NCI-H2029 treated with DMSO at 0.1 percent for 48 hours (cell line): ENCODE data around the gene TEKT2.
A peak's percentile ranks its signal among the peaks of the same experiment; 100 is the strongest.

Experiments
- DNase-seq: peaks from one replicate; lab custom pipeline; 2025; lab: John Stamatoyannopoulos, UW

TEKT2 gene

GRCh38 chr1:36087233-36088123, 3.6 kb downstream of the TEKT2 start:
- DNase-seq, result no peak

DNA sequence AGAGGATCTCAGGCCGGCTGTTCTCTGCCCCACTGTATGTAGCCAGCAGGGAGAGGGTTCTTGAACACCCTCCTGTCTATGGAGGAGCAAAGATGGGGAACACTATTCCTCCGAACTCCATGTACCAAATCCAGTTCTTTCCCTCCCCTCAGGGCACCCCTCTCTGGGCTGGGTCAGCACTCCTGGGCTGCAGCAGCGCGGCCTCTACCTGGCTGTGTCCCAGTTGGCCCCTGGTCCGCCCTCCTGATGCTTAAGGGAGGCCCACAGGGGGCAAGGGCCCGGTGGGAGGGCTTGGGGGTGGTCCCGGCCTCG, 4.3 kb downstream of the TEKT2 start:
- no peak for DNase-seq

DNA sequence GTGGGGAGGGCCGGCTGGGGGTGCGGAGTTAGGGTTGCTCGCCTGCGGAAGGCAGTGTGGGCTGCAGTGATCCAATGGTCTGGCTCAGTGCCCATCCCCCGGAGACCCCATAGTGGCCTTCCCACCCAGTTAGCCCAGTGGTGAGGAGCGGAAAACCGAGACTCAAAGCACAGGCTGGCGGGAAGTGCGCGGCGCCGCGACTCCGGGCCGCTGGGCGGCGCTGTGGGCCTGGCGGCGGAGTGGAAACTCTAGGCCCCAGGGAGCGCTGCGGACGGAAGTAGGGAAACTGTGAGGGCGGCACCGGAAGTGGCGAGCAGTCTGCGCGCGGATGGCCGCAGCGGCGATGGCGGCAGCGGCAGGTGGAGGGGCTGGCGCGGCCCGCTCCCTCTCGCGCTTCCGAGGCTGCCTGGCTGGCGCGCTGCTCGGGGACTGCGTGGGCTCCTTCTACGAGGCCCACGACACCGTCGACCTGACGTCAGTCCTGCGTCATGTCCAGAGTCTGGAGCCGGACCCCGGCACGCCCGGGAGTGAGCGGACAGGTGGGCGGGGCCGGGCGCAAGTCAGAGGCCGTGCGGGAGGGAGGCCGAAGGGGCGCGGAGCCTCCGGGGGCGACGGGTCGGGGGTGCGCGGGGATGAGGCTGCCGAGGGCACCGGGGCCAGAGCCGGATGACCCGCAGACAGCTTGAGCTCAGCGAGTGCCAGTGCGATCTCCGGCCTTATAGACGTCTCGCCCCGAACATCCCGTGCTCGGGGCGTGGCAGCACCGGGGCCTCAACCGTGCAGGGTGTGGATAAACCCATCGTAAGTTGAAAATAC, 4.9 kb downstream of the TEKT2 start, which contains the start of gene ADPRS:
TSS of gene ADPRS (plus strand) at position 316 of the 816 bp plus-strand sequence. CDS start at position 329, 13 bp downstream.
- DNase-seq, result peak; percentile 50

GRCh38 chr1:36089393-36090121, 5.7 kb downstream of the TEKT2 start:
- no peak for DNase-seq

- DNase-seq, result no peak
These were observed 7.2 kb downstream of the TEKT2 start for GRCh38 chr1:36091141-36091540.

DNA sequence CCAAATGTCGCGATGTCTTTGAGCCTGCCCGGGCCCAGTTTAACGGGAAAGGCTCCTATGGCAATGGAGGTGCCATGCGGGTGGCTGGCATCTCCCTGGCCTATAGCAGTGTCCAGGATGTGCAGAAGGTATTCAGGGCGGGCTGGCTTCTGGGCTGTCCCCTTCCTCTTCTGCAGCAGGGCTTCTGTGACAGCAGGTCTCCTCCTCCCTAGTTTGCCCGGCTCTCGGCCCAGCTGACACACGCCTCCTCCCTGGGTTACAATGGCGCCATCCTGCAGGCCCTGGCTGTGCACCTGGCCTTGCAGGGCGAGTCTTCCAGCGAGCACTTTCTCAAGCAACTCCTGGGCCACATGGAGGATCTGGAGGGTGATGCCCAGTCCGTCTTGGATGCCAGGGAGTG, 7.8 kb downstream of the TEKT2 start:
- DNase-seq, result no peak

GRCh38 chr1:36092166-36092797, 8.4 kb downstream of the TEKT2 start:
- no peak for DNase-seq

DNA sequence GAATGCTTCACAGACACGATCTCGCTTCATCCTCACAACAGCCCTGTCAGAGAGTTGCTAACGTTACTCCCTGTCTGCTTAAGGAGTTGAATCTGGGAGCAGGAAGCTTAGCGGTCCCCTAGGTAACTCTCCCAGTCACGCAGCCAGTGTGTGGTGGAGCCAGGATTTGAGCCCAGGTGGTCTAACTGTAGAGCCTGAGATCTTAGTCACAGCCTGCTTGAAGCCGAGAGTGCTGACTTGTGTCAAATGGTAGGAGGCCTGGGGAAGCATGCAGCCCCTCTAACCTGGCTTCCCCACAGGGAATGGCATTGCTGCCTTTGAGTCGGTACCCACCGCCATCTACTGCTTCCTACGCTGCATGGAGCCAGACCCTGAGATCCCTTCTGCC, 8.9 kb downstream of the TEKT2 start:
- DNase-seq, result no peak

DNA sequence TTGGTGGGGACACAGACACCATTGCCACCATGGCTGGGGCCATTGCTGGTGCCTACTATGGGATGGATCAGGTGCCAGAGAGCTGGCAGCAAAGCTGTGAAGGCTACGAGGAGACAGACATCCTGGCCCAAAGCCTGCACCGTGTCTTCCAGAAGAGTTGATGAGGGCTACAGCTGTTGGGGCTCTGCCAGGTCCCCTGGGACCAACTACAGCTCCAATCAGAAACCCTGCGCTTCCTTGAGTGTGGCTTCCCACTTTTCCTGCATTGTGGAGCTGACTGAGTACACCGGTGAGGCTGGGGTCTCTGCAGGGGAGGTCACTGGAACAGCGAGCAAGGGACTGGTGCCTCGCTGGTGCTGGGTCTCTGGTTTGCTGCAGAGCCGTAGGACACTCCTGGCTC, 9.3 kb downstream of the TEKT2 start:
- no peak for DNase-seq

DNA sequence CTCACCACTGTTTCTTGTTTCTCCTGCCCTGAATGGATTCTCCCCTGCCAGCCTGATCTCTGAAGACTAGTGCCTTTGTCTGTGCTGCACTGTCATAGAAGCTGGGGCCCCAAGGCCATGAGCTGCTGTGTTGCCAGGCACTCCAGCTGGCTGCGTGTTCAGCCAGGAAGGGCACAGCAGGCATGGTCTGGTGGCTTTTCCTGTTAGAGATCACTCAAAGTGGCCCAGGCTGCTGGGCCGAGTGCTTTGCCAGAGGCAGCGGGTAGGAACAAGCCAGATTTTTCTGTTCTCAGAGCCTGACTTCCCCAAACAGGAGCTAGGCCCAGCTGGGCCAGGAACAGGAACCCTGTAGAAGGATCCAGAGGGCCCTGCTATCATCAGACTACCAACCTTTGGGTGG, 10.0 kb downstream of the TEKT2 start:
- DNase-seq, result no peak

DNA sequence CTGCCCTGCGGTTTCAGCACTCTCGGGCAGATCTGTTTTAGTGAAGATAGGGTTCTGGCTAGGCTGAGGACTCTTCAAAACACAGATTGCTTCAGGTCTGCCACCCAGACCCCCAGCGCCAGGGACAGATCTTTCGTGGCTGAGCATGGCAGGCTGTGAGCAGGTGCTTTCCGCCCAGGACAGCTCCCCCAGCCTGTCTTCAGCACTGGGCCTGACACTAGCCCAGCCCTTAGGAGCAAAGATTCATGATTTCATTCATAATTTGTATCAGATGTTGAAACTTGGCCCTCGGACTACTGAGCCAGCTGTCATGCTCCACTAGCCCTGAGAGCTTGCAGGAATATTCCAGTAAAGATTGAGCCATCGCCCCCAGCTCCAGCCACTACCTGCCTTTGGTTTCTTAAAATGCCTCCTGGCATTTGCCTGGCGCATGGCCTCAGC, 10.7 kb downstream of the TEKT2 start:
- no peak for DNase-seq

DNA sequence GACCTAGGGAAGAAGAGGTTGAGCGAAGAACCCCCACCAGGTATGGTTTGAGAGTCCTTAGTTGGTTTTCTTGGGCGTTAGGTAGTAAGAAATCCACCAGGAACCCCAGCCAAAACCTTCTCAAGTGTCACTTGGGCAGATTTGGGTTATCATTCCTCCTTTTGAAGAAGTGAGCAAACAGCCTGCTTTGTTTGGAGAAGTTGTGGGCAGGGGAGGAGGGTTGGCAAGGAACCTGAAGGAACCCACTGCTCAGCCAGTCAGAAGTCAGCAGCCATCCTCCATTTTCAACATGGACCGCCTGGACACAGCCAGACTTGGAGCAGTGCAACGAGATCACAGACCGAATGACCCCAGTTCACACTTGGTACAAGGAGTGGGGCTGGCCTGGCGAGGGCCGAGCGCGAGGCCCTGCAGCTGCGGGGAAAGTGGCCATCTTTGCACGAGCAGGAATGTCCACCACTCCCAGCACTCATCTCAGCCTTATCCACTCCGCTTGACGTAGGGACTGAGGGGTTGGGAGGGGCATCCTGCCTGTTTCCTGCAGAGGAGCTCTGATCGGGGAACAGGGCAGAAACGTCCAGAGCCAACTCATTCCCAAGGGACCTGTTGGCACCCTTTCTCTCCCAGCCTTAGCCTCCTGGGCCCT, 12.0 kb downstream of the TEKT2 start:
- no peak for DNase-seq

- no peak for DNase-seq
These were observed 12.9 kb downstream of the TEKT2 start for GRCh38 chr1:36096500-36097432.

DNA sequence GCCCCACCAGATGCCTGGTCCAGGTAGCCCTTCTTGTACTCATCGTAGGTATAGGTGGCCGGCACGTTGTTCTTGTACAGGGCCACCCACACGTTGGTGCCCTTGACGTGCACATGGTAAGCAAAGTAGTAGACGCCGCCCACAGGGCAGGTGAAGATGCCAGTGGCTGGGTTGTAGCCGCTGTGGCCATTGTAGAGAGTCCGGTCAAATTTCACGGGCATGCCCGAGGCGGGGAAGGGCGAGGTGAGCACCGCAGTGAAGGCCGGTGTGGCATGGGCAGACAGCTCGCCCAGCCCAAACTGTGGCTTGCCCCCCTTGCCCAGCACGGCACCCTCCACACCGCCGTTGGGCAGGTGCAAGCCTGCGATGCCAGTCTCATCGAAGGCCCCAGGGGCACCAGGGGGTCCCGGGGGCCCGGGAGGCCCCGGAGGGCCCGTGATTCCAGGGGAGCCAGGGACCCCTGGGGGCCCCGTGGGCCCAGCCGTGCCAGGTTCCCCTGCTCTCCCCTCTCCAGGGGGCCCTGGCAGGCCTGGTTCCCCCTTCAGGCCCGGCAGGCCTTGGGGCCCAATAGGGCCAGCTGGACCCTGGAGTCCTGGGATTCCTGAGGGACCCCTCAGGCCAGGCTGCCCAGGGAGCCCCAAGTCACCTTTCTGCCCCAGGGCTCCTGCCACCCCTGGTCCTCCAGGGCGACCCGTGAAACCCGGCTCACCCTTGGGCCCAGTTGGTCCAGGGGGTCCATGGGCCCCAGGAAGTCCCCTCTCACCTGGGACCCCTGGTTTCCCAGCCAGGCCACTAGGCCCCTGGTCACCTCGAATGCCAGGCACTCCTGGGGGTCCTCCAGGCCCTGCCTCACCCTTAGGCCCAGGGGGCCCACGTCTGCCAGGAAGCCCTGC, 14.0 kb downstream of the TEKT2 start:
- DNase-seq, result no peak

DNA sequence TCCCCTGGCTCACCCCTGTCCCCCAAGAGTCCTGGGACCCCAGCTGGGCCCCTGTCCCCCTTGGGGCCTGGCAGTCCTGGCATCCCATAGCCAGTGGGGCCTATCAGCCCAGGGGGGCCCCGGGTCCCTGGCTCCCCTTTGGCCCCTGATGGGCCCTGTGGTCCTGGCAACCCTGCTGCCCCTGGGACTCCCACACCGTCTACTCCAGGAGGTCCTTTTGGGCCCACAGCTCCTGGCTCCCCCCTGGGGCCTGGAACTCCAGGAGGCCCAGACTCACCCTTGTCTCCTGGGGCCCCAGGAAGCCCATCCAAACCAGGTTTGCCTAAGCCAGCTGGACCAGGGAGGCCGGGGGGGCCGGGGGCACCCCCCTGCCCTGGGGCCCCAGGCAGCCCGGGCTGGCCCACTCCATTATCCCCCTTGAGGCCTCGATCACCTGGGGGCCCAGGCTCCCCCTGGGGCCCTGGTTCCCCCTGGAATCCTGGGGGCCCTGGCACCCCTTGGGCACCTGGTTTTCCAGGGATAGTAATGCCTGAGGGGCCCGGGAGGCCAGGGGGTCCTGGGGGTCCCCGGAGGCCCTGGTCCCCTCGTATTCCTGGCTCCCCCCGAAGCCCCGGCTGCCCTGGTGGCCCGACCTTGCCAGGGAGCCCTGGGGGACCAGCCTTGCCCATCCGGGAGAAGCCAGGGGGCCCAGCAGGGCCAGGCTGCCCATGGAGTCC, 14.9 kb downstream of the TEKT2 start:
- no peak for DNase-seq

DNA sequence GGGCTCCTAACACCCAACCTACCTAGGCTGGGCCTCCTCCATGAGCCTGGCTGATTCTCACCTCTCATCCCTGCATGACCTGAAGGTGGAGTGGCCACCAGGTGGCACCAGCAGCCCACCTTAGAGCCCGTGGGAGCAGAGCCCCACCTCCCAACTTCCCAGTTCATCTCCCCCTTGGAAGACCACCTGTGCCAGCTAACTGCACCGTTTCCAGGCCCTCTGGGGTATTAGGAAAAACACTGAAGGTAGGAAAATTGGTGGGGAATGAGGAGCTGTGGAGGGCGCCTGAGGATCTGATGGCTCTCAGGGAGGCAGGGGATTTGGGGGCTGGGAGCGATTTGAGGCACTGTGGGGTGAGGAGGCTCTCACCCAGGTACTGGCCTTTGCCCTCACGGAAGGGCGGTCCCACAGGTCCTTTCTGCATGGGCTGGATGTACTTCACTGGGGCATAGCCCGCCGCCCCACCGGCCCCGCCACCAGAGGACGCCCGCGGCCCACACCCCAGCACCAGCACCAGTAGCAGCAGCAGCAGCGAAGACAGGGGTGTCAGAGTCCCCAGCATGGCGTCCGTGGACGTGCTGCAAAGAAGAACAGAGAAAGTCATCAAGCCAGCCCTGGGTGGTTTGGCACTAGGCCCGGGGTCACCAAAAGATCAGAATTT, 15.9 kb downstream of the TEKT2 start:
- DNase-seq, result no peak

DNA sequence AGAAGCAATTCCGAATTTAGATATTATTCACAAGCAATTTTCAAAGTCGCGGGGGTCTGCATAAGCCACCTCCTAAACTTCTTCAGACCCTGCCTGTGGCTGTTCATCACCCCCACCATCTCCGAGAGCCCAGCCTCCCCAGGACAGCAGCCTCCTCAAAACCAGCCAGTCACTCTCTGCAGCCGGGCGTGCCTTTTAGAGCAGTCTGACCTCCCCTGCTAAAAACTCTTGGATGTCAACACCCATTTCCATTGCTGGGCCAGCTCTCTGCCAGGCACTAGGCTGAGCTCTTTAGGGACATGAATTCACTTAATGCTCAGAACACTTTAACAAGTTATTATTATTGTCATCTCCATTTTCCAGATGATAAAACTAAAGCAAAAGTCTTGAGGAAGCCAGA, 16.5 kb downstream of the TEKT2 start:
- DNase-seq, result no peak

GRCh38 chr1:36101546-36101945, 17.7 kb downstream of the TEKT2 start:
- no peak for DNase-seq
